HEK293 (cell line): ENCODE results near the gene LNP1.
A peak's percentile ranks its signal among the peaks of the same experiment; 100 is the strongest.

ENCODE experiments used
- CTCF ChIA-PET: fragments of 350-600 bp; formaldehyde crosslinking; extraction: SDS; loops from one replicate; lab custom pipeline; 2021; ENCODE audit warnings: antibody characterized with exemption; lab: Yijun Ruan, JAX
- POLR2A ChIA-PET: fragments of 300-600 bp; formaldehyde crosslinking; extraction: SDS; loops from one replicate; lab custom pipeline; 2020; ENCODE audit warnings: antibody characterized with exemption, inconsistent platforms; lab: Yijun Ruan, JAX
- H3K27ac ChIP-seq: fragments of 200-500 bp; sonication (Bioruptor generic); 2 replicates; pipeline ENCODE4 v1.5.1; 2014; ENCODE audit warnings: low read depth, low read length, control low read depth, inconsistent platforms; ENCODE audit errors: extremely low read depth
- H3K36me3 ChIP-seq, 2 experiments: fragments of 200-500 bp in 1 of 2; sonication (Bioruptor generic) in 1 of 2; 1 replicate in 1 of 2; 2 replicates in 1 of 2; pipeline ENCODE4 v1.5.1; 2014 to 2017; ENCODE audit warnings: inconsistent platforms in 2 of 2, low read length in 2 of 2; ENCODE audit not compliant: control insufficient read depth in 2 of 2, insufficient read depth in 1 of 2
- H3K4me1 ChIP-seq: fragments of 200-500 bp; sonication (Bioruptor generic); 2 replicates; pipeline ENCODE4 v1.5.1; 2014; ENCODE audit warnings: mild to moderate bottlenecking, low read length, inconsistent platforms; ENCODE audit not compliant: control insufficient read depth, insufficient read depth
- H3K4me3 ChIP-seq: 2 replicates; pipeline ENCODE4 v1.5.1; 2011; ENCODE audit warnings: low read depth, mild to moderate bottlenecking, control low read depth, low read length, moderate library complexity
- H3K9me3 ChIP-seq: fragments of 200-500 bp; sonication (Bioruptor generic); 2 replicates; pipeline ENCODE4 v1.5.1; 2014; ENCODE audit warnings: low read depth, low read length, inconsistent platforms; ENCODE audit not compliant: control insufficient read depth, insufficient read depth
- FEZF1 ChIP-seq: fragments of 450-650 bp; formaldehyde crosslinking; IDR thresholded peaks from 2 replicates; pipeline ENCODE4 v1.5.1; 2016; ENCODE audit warnings: missing biosample characterization, missing genetic modification characterization
- KLF7 ChIP-seq: fragments of 450-650 bp; formaldehyde crosslinking; IDR thresholded peaks from 2 replicates; pipeline ENCODE4 v1.5.1; 2016; ENCODE audit warnings: missing biosample characterization, missing genetic modification characterization, borderline replicate concordance
- MZF1 ChIP-seq: fragments of 450-650 bp; formaldehyde crosslinking; IDR thresholded peaks from 2 replicates; pipeline ENCODE4 v1.5.1; 2017; ENCODE audit warnings: missing biosample characterization, missing genetic modification characterization, borderline replicate concordance
- PRDM1 ChIP-seq: fragments of 450-650 bp; formaldehyde crosslinking; IDR thresholded peaks from 2 replicates; pipeline ENCODE4; 2016; ENCODE audit warnings: missing biosample characterization, missing genetic modification characterization
- SCRT1 ChIP-seq: fragments of 450-650 bp; formaldehyde crosslinking; IDR thresholded peaks from 2 replicates; pipeline ENCODE4 v1.5.1; 2016; ENCODE audit warnings: missing biosample characterization, missing genetic modification characterization, borderline replicate concordance
- SP3 ChIP-seq: fragments of 450-650 bp; formaldehyde crosslinking; IDR thresholded peaks from 2 replicates; pipeline ENCODE4 v1.5.1; 2016; ENCODE audit warnings: missing biosample characterization, missing genetic modification characterization
- ZBTB17 ChIP-seq: fragments of 450-650 bp; formaldehyde crosslinking; IDR thresholded peaks from 2 replicates; pipeline ENCODE4 v1.5.1; 2016; ENCODE audit warnings: missing biosample characterization, missing genetic modification characterization
- ZBTB20 ChIP-seq: fragments of 450-650 bp; formaldehyde crosslinking; IDR thresholded peaks from 2 replicates; pipeline ENCODE4 v1.5.1; 2016; ENCODE audit warnings: missing biosample characterization, missing genetic modification characterization
- ZBTB21 ChIP-seq: fragments of 450-650 bp; formaldehyde crosslinking; IDR thresholded peaks from 2 replicates; pipeline ENCODE4 v1.5.1; 2017; ENCODE audit warnings: missing biosample characterization, missing genetic modification characterization
- ZNF157 ChIP-seq: fragments of 450-650 bp; formaldehyde crosslinking; IDR thresholded peaks from 2 replicates; pipeline ENCODE4 v1.5.1; 2016; ENCODE audit warnings: missing biosample characterization, missing genetic modification characterization
- ZNF302 ChIP-seq: fragments of 450-650 bp; formaldehyde crosslinking; IDR thresholded peaks from 2 replicates; pipeline ENCODE4 v1.5.1; 2016; ENCODE audit warnings: missing biosample characterization, missing genetic modification characterization, low read depth
- ZNF366 ChIP-seq: fragments of 450-650 bp; formaldehyde crosslinking; conservative IDR thresholded peaks from 2 replicates; pipeline ENCODE4 v1.5.1; 2016; ENCODE audit warnings: missing biosample characterization, missing genetic modification characterization
- ZNF394 ChIP-seq: fragments of 450-650 bp; formaldehyde crosslinking; IDR thresholded peaks from 2 replicates; pipeline ENCODE4 v1.5.1; 2016; ENCODE audit warnings: missing biosample characterization, missing genetic modification characterization, mild to moderate bottlenecking, moderate library complexity, borderline replicate concordance
- ZNF449 ChIP-seq: fragments of 450-650 bp; formaldehyde crosslinking; IDR thresholded peaks from 2 replicates; pipeline ENCODE4 v1.5.1; 2017; ENCODE audit warnings: missing biosample characterization, mild to moderate bottlenecking, missing genetic modification characterization, moderate library complexity
- ZNF510 ChIP-seq: fragments of 450-650 bp; formaldehyde crosslinking; IDR thresholded peaks from 2 replicates; pipeline ENCODE4 v1.5.1; 2018; ENCODE audit warnings: mild to moderate bottlenecking, missing genetic modification characterization, missing biosample characterization; ENCODE audit not compliant: insufficient replicate concordance
- ZNF529 ChIP-seq: fragments of 450-650 bp; formaldehyde crosslinking; IDR thresholded peaks from 2 replicates; pipeline ENCODE4 v1.5.1; 2017; ENCODE audit warnings: missing genetic modification characterization, missing biosample characterization; ENCODE audit not compliant: insufficient replicate concordance
- ZNF549 ChIP-seq: fragments of 450-650 bp; IDR thresholded peaks from 2 replicates; pipeline ENCODE4 v1.5.1; 2018; ENCODE audit warnings: missing biosample characterization, missing genetic modification characterization, mild to moderate bottlenecking, inconsistent platforms, moderate library complexity
- ZNF555 ChIP-seq: fragments of 450-650 bp; formaldehyde crosslinking; conservative IDR thresholded peaks from 2 replicates; pipeline ENCODE4 v1.5.1; 2017; ENCODE audit warnings: missing biosample characterization, mild to moderate bottlenecking, missing genetic modification characterization, inconsistent platforms
- ZNF585B ChIP-seq: fragments of 450-650 bp; formaldehyde crosslinking; IDR thresholded peaks from 2 replicates; pipeline ENCODE4 v1.5.1; 2016; ENCODE audit warnings: missing biosample characterization, missing genetic modification characterization
- ZNF624 ChIP-seq: fragments of 450-650 bp; formaldehyde crosslinking; IDR thresholded peaks from 2 replicates; pipeline ENCODE4 v1.5.1; 2017; ENCODE audit warnings: missing biosample characterization, missing genetic modification characterization
- TF ChIP-seq, protein P1 (sequence below): fragments of 450-650 bp; formaldehyde crosslinking; IDR thresholded peaks from 2 replicates; pipeline ENCODE4; 2016; ENCODE audit warnings: missing biosample characterization, missing genetic modification characterization
- TF ChIP-seq, protein P2 (sequence below): fragments of 450-650 bp; formaldehyde crosslinking; IDR thresholded peaks from 2 replicates; pipeline ENCODE4 v1.5.1; 2016; ENCODE audit warnings: missing biosample characterization, missing genetic modification characterization, low read depth

LNP1 gene

GRCh38 chr3:100483529-100483928 lies 82.2 kb downstream of the LNP1 start:
- no peaks in the 10 kb centered on the region for H3K36me3 ChIP-seq
- no peak overlapping the region for H3K27ac ChIP-seq
- ChIA-PET POLR2A (no interaction called here), CTCF (no interaction called here)
- TF ChIP-seq ZNF366 (tag by site-specific recombination) (peak; percentile 73), MZF1 (tag by site-specific recombination) (no peak), PRDM1 (tag by site-specific recombination) (peak; percentile 90)
- no peaks in the 10 kb centered on the region for H3K4me1 ChIP-seq
- no peaks in the 10 kb centered on the region for H3K9me3 ChIP-seq
- H3K4me3 ChIP-seq = no peak overlapping the region

DNA sequence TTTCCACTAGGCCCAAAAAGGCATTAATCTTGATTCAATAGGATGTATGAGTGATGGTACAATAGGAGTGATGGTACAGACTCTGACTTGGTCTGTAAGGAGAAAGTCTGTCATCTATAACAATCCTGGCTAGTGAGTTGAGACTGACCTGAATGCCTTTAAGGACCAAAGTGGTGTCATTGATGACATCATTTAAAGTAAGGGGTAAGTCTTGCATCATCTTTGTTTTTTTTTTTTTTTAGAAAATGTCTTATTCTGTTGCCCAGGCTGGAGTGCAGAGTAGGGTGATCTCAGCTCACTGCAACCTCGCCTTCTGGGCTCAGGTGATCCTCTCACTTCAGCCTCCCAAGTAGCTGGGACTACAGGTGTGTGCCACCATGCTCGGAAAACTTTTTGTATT lies 85.5 kb downstream of the LNP1 start:
- Histone ChIP-seq H3K4me1 (no peaks in the 10 kb centered on the region), H3K9me3 (no peaks in the 10 kb centered on the region), H3K36me3 (no peaks in the 10 kb centered on the region), H3K4me3 (no peak overlapping the region), H3K27ac (no peak overlapping the region)
- CTCF ChIA-PET = interaction anchor here (1.4 kb wide), 1 partner anchor 24 kb away, joined by 3 read pairs; no protein-coding TSS in a partner anchor
- TF ChIP-seq ZNF302 (tag by site-specific recombination) (no peak), ZBTB21 (tag by site-specific recombination) (peak; percentile 23; the same call in 1 of the 2 replicates), FEZF1 (tag by site-specific recombination) (no peak)
- TF ChIP-seq, protein P1, sequence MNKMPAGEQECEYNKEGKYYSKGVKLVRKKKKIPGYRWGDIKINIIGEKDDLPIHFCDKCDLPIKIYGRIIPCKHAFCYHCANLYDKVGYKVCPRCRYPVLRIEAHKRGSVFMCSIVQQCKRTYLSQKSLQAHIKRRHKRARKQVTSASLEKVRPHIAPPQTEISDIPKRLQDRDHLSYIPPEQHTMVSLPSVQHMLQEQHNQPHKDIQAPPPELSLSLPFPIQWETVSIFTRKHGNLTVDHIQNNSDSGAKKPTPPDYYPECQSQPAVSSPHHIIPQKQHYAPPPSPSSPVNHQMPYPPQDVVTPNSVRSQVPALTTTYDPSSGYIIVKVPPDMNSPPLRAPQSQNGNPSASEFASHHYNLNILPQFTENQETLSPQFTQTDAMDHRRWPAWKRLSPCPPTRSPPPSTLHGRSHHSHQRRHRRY (tag by site-specific recombination) = no peak
- TF ChIP-seq, protein P2, sequence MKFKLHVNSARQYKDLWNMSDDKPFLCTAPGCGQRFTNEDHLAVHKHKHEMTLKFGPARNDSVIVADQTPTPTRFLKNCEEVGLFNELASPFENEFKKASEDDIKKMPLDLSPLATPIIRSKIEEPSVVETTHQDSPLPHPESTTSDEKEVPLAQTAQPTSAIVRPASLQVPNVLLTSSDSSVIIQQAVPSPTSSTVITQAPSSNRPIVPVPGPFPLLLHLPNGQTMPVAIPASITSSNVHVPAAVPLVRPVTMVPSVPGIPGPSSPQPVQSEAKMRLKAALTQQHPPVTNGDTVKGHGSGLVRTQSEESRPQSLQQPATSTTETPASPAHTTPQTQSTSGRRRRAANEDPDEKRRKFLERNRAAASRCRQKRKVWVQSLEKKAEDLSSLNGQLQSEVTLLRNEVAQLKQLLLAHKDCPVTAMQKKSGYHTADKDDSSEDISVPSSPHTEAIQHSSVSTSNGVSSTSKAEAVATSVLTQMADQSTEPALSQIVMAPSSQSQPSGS (tag by site-specific recombination) = peak; percentile 83
- POLR2A ChIA-PET = no interaction called here

GRCh38 chr3:100489118-100489517 lies 87.8 kb downstream of the LNP1 start:
- Histone ChIP-seq H3K4me3 (no peak overlapping the region), H3K27ac (no peak overlapping the region), H3K36me3 (no peaks in the 10 kb centered on the region), H3K4me1 (no peaks in the 10 kb centered on the region), H3K9me3 (no peaks in the 10 kb centered on the region)
- CTCF ChIA-PET = no interaction called here
- POLR2A ChIA-PET = no interaction called here
- TF ChIP-seq ZNF449 (tag by site-specific recombination) (no peak), ZNF529 (tag by site-specific recombination) (peak; percentile 95)

DNA sequence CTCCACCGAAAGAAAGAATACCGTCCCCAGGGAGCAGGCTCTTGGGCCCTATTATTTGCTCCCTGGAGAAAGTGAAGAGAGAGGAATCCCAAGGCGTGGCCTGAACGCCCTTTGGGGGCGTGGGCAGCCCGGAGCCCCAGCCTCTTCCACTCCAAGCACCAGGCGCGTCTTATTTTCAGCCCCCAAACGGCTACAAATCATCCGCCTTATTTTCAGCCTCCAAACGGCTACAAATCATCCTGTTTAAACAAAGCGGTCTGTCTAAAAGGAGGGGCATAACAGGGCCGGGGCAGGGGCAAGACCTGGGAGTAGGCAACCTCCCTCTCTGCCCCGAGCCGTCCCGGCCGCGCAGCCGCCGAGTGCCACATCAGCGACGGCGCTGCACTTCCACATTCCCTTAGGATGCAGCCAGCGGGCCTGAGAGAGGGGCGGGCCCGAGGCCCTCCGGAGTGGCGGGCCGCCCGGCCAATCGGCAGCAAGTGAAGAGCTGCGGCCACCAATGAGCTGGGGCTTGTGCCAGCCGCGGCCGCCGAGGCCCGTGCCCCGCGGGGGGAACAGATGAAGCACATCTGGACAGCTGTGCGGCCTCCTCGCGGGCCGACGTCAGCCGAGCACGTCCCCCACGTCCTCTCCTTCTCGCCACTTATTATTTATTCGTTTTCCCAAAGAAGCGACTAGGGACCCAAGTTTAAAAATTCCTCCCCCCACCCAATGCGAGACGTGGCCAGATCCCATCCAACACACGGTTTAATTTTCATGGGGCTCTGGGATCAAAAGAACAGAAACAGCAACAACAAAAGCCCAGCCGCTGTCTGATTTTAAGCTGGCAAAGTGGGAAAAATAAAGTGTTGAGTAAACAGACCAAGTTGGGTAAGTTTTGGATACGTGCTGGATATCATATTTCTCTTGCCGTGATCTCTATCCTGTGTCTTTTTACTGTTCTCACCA lies 91.0 kb downstream of the LNP1 start, which contains the start of gene TMEM45A:
TSS of gene TMEM45A (plus strand) at position 561 of the 948 bp plus-strand sequence. CDS start 62,593 bp downstream, outside the sequence.
- Histone ChIP-seq H3K36me3 (no peaks in the 10 kb centered on the region), H3K27ac (peak within 1 kb of the TSS; percentile 36; the same call in 1 of the 2 replicates), H3K4me3 (peak within 1 kb of the TSS; percentile 54), H3K9me3 (no peaks in the 10 kb centered on the region), H3K4me1 (no peaks in the 10 kb centered on the region)
- ChIA-PET POLR2A (interaction anchor here (0.6 to 1.2 kb wide), 7 partner anchors 33 to 1391 kb away, joined by 3 to 7 read pairs (median 4); partner anchors contain the start of genes LNP1, NIT2 and TFG), CTCF (interaction anchor here (0.7 kb wide), 1 partner anchor 97 kb away, joined by 4 read pairs; no protein-coding TSS in a partner anchor)
- TF ChIP-seq ZBTB20 (tag by site-specific recombination) (peak; percentile 53; the same call in 1 of the 2 replicates), SCRT1 (tag by site-specific recombination) (no peak), ZNF624 (no peak), KLF7 (no peak), ZNF549 (tag by site-specific recombination) (no peak), ZBTB17 (tag by site-specific recombination) (peak; percentile 70), ZNF157 (tag by site-specific recombination) (no peak), ZNF510 (tag by site-specific recombination) (no peak), ZNF555 (tag by site-specific recombination) (no peak), ZNF394 (no peak), ZNF585B (tag by site-specific recombination) (no peak), SP3 (tag by site-specific recombination) (peak; percentile 72)
